GM04503 (cell line): ENCODE measurements around the gene SH3TC2.

Experiments used
- DNase-seq: peaks from one replicate; pipeline ENCODE4 v3.0.0-alpha.2; 2012; ENCODE audit warnings: low read depth

SH3TC2 gene

GRCh38 chr5:149028984-149029383 lies 33.9 kb downstream of the SH3TC2 start:
- no peak for DNase-seq

- DNase-seq: no peak
Measured at GRCh38 chr5:149028161-149028560, 34.7 kb downstream of the SH3TC2 start.

GRCh38 chr5:149027636-149028035 lies 35.2 kb downstream of the SH3TC2 start:
- no peak for DNase-seq

GRCh38 chr5:149024943-149025342 lies 37.9 kb downstream of the SH3TC2 start:
- no peak for DNase-seq

GRCh38 chr5:149024477-149024876 lies 38.4 kb downstream of the SH3TC2 start:
- DNase-seq: no peak

- no peak for DNase-seq
Measured at GRCh38 chr5:149022200-149022599, 40.7 kb downstream of the SH3TC2 start.

GRCh38 chr5:149019679-149020078 lies 43.2 kb downstream of the SH3TC2 start:
- no peak for DNase-seq

GRCh38 chr5:149018909-149019443 lies 43.9 kb downstream of the SH3TC2 start:
- no peak for DNase-seq

GRCh38 chr5:149017636-149018035 lies 45.2 kb downstream of the SH3TC2 start:
- no peak for DNase-seq

- no peak for DNase-seq
Measured at GRCh38 chr5:149015561-149015960, 47.3 kb downstream of the SH3TC2 start.

- no peak for DNase-seq
Measured at GRCh38 chr5:149015126-149015525, 47.7 kb downstream of the SH3TC2 start.

GRCh38 chr5:149014571-149015031 lies 48.3 kb downstream of the SH3TC2 start:
- no peak for DNase-seq

GRCh38 chr5:149013796-149014195 lies 49.1 kb downstream of the SH3TC2 start:
- DNase-seq: no peak

GRCh38 chr5:149012350-149012749 lies 50.5 kb downstream of the SH3TC2 start:
- DNase-seq: no peak

GRCh38 chr5:149011728-149012127 lies 51.1 kb downstream of the SH3TC2 start:
- DNase-seq: no peak

GRCh38 chr5:149011084-149011483 lies 51.8 kb downstream of the SH3TC2 start:
- no peak for DNase-seq

- peak; percentile 89 for DNase-seq
Measured at GRCh38 chr5:149007174-149007573, 55.7 kb downstream of the SH3TC2 start.

GRCh38 chr5:149006426-149006825 lies 56.4 kb downstream of the SH3TC2 start:
- no peak for DNase-seq

GRCh38 chr5:149005077-149005892 lies 57.6 kb downstream of the SH3TC2 start:
- no peak for DNase-seq

GRCh38 chr5:149004559-149004958 lies 58.3 kb downstream of the SH3TC2 start:
- no peak for DNase-seq

- no peak for DNase-seq
Measured at GRCh38 chr5:149002761-149003689, 59.8 kb downstream of the SH3TC2 start.

- DNase-seq: peak; percentile 99
Measured at GRCh38 chr5:149002053-149002452, 60.8 kb downstream of the SH3TC2 start.

GRCh38 chr5:149001162-149001561 lies 61.7 kb downstream of the SH3TC2 start:
- DNase-seq: no peak
